NCI-H2029 treated with DMSO at 0.1 percent for 48 hours (cell line): Measurements from ENCODE around the gene MTCL1.

Experiments used
- DNase-seq: peaks from one replicate; lab custom pipeline; 2025; lab: John Stamatoyannopoulos, UW

MTCL1 gene

GRCh38 chr18:8833480-8833879 lies 128.1 kb downstream of the MTCL1 start:
- DNase-seq, result no peak

- DNase-seq, result no peak
Measured at GRCh38 chr18:8834881-8835280, 129.5 kb downstream of the MTCL1 start.

- no peak for DNase-seq
Measured at GRCh38 chr18:8835521-8835953, 130.2 kb downstream of the MTCL1 start.

GRCh38 chr18:8839281-8839680 lies 133.9 kb downstream of the MTCL1 start:
- DNase-seq, result no peak

- no peak for DNase-seq
Measured at GRCh38 chr18:8841781-8842485, 136.6 kb downstream of the MTCL1 start.

GRCh38 chr18:8842506-8842905 lies 137.2 kb downstream of the MTCL1 start:
- no peak for DNase-seq

- DNase-seq, result no peak
Measured at GRCh38 chr18:8843005-8843404, 137.6 kb downstream of the MTCL1 start.

GRCh38 chr18:8844721-8845148 lies 139.4 kb downstream of the MTCL1 start:
- no peak for DNase-seq

- no peak for DNase-seq
Measured at GRCh38 chr18:8845506-8845905, 140.2 kb downstream of the MTCL1 start.

GRCh38 chr18:8847066-8847755 lies 141.9 kb downstream of the MTCL1 start:
- DNase-seq, result no peak

GRCh38 chr18:8847900-8848299 lies 142.5 kb downstream of the MTCL1 start:
- DNase-seq, result no peak

GRCh38 chr18:8848541-8848940 lies 143.2 kb downstream of the MTCL1 start:
- DNase-seq, result no peak

GRCh38 chr18:8849696-8850095 lies 144.3 kb downstream of the MTCL1 start:
- no peak for DNase-seq

GRCh38 chr18:8851659-8852058 lies 146.3 kb downstream of the MTCL1 start:
- DNase-seq, result no peak

- no peak for DNase-seq
Measured at GRCh38 chr18:8854550-8854949, 149.2 kb downstream of the MTCL1 start.

GRCh38 chr18:8854962-8855361 lies 149.6 kb downstream of the MTCL1 start:
- DNase-seq, result no peak

- DNase-seq, result no peak
Measured at GRCh38 chr18:8856212-8856611, 150.9 kb downstream of the MTCL1 start.

- no peak for DNase-seq
Measured at GRCh38 chr18:8856769-8857393, 151.5 kb downstream of the MTCL1 start.

- DNase-seq, result no peak
Measured at GRCh38 chr18:8857806-8858205, 152.4 kb downstream of the MTCL1 start.

- no peak for DNase-seq
Measured at GRCh38 chr18:8858888-8859511, 153.6 kb downstream of the MTCL1 start.

- DNase-seq, result no peak
Measured at GRCh38 chr18:8860845-8861642, 155.7 kb downstream of the MTCL1 start.

- DNase-seq, result no peak
Measured at GRCh38 chr18:8863427-8863826, 158.1 kb downstream of the MTCL1 start.
